Omental fat pad (tissue), 4 donors: ENCODE data around the gene SPOUT1. TPM values are rescaled to one million over a fixed set of nuclear protein-coding genes. Genes with fewer than 3 reads are reported as not detected.
A peak's percentile ranks its signal among the peaks of the same experiment; 100 is the strongest.
"Not testable (repeated sequence)": the region's sequence is repeated elsewhere in the genome, so short reads cannot be mapped to it uniquely, and the experiment has no call there.

ENCODE experiments used
- ATAC-seq: fragments of 150-250 bp; one replicate; pipeline ENCODE4 v1.9.1; 2016; ENCODE audit warnings: mild to moderate bottlenecking, moderate library complexity; ENCODE audit not compliant: low FRiP score
- DNase-seq: peaks from one replicate; pipeline ENCODE4 v3.0.0-alpha.2; 2019; ENCODE audit warnings: low spot score
- CTCF ChIP-seq, 3 donors: fragments of 450-650 bp; IDR thresholded peaks; one replicate each; pipeline ENCODE4 v1.5.1; 2016 to 2017; ENCODE audit warnings: antibody characterized with exemption in 3 of 3, mild to moderate bottlenecking in 3 of 3, moderate library complexity in 2 of 3
- total RNA-seq, 4 donors: library from RNA; depleted of rRNA; stranded (reverse); fragments of >200 nt; gene quantifications; one replicate each; pipeline ENCODE4 v1.1.0, GENCODE V29; 2016

Gene SPOUT1
- 10 to 100 TPM; 15.1 to 25.1 (median 21.2) TPM for total RNA-seq

GRCh38 chr9:128829477-128830251 lies at the start of gene SPOUT1:
Gene SPOUT1 (minus strand): TSS chr9:128829794. CDS start chr9:128829780, 14 bp downstream.
- no peak for TF ChIP-seq CTCF (IDR thresholded peaks at IDR 0.05)
- peak; percentile 67 for DNase-seq
- peak; percentile 99 for ATAC-seq

GRCh38 chr9:128877852-128878251 lies 48.3 kb upstream of the SPOUT1 start:
- no peak for ATAC-seq
- no peak for TF ChIP-seq CTCF (IDR thresholded peaks at IDR 0.05)
- no peak for DNase-seq

GRCh38 chr9:128870941-128871265 lies 41.3 kb upstream of the SPOUT1 start:
- not testable (repeated sequence) for ATAC-seq, DNase-seq

- no peak for TF ChIP-seq CTCF (IDR thresholded peaks at IDR 0.05)
- no peak for ATAC-seq
These were observed 40.7 kb upstream of the SPOUT1 start for GRCh38 chr9:128870128-128870940.

GRCh38 chr9:128863647-128864046 lies 34.1 kb upstream of the SPOUT1 start:
- peak; percentile 75 for ATAC-seq
- DNase-seq, result peak; percentile 63
- TF ChIP-seq CTCF (IDR thresholded peaks at IDR 0.05), result peak in 2 of 3 donors; percentile 96 to 99

More at GRCh38 chr9:128870128-128870940, 40.7 kb upstream of the SPOUT1 start:
- DNase-seq, result no peak

GRCh38 chr9:128862401-128862851 lies 32.8 kb upstream of the SPOUT1 start:
- no peak for DNase-seq
- TF ChIP-seq CTCF (IDR thresholded peaks at IDR 0.05), result no peak
- no peak for ATAC-seq

GRCh38 chr9:128861501-128861900 lies 31.9 kb upstream of the SPOUT1 start:
- DNase-seq, result no peak
- no peak for TF ChIP-seq CTCF (IDR thresholded peaks at IDR 0.05)
- no peak for ATAC-seq
